ENCODE results near the gene RANBP3.

RANBP3 gene

GRCh38 chr19:5956323-5956722 lies 21.6 kb downstream of the RANBP3 start:
- Histone ChIP-seq H3K4me1 (ENCODE audit: control insufficient read depth, insufficient read depth, low read length) (peaks cover 80% of the 10 kb centered on the region), H3K27ac (ENCODE audit: low read length) (no peak overlapping the region), H3K9me3 (ENCODE audit: control insufficient read depth in 2 of 2, low read length in 2 of 2) (no peaks in the 10 kb centered on the region), H3K4me3 (ENCODE audit: low read length in 2 of 2) (no peak overlapping the region), H3K36me3 (ENCODE audit: control insufficient read depth in 2 of 2, insufficient read depth in 2 of 2, low read length in 2 of 2) (no peaks in the 10 kb centered on the region), H3K9ac (ENCODE audit: low read length in 2 of 2) (no peak overlapping the region), H3K27me3 (ENCODE audit: control insufficient read depth in 1 of 2, insufficient read depth in 2 of 2, low read length in 2 of 2) (no peaks in the 10 kb centered on the region)

GRCh38 chr19:5955636-5955935 lies 22.4 kb downstream of the RANBP3 start:
- no peak overlapping the region for H3K4me3 ChIP-seq (ENCODE audit: low read length in 2 of 2)
- H3K4me1 ChIP-seq (ENCODE audit: control insufficient read depth, insufficient read depth, low read length): peaks cover 79% of the 10 kb centered on the region
- H3K9ac ChIP-seq (ENCODE audit: low read length in 2 of 2): no peak overlapping the region
- no peaks in the 10 kb centered on the region for H3K27me3 ChIP-seq (ENCODE audit: control insufficient read depth in 1 of 2, insufficient read depth in 2 of 2, low read length in 2 of 2)
- no peak overlapping the region for H3K27ac ChIP-seq (ENCODE audit: low read length)
- H3K9me3 ChIP-seq (ENCODE audit: control insufficient read depth in 2 of 2, low read length in 2 of 2): no peaks in the 10 kb centered on the region
- no peaks in the 10 kb centered on the region for H3K36me3 ChIP-seq (ENCODE audit: control insufficient read depth in 2 of 2, insufficient read depth in 2 of 2, low read length in 2 of 2)

- peak overlapping the region; percentile 47 to 70 for H3K9ac ChIP-seq (ENCODE audit: low read length in 2 of 2)
- peaks cover 80% of the 10 kb centered on the region for H3K4me1 ChIP-seq (ENCODE audit: control insufficient read depth, insufficient read depth, low read length)
- no peaks in the 10 kb centered on the region for H3K9me3 ChIP-seq (ENCODE audit: control insufficient read depth in 2 of 2, low read length in 2 of 2)
- H3K36me3 ChIP-seq (ENCODE audit: control insufficient read depth in 2 of 2, insufficient read depth in 2 of 2, low read length in 2 of 2): no peaks in the 10 kb centered on the region
- H3K27me3 ChIP-seq (ENCODE audit: control insufficient read depth in 1 of 2, insufficient read depth in 2 of 2, low read length in 2 of 2): no peaks in the 10 kb centered on the region
- peak overlapping the region; percentile 89 for H3K27ac ChIP-seq (ENCODE audit: low read length)
- peak overlapping the region; percentile 36 to 55 for H3K4me3 ChIP-seq (ENCODE audit: low read length in 2 of 2)
Observed at GRCh38 chr19:5954293-5954692, 23.6 kb downstream of the RANBP3 start.

- Histone ChIP-seq H3K4me3 (ENCODE audit: low read length in 2 of 2) (peak overlapping the region; percentile 36 to 55), H3K27me3 (ENCODE audit: control insufficient read depth in 1 of 2, insufficient read depth in 2 of 2, low read length in 2 of 2) (no peaks in the 10 kb centered on the region), H3K27ac (ENCODE audit: low read length) (peak overlapping the region; percentile 89), H3K9me3 (ENCODE audit: control insufficient read depth in 2 of 2, low read length in 2 of 2) (no peaks in the 10 kb centered on the region), H3K36me3 (ENCODE audit: control insufficient read depth in 2 of 2, insufficient read depth in 2 of 2, low read length in 2 of 2) (no peaks in the 10 kb centered on the region), H3K9ac (ENCODE audit: low read length in 2 of 2) (peak overlapping the region; percentile 47 to 70), H3K4me1 (ENCODE audit: control insufficient read depth, insufficient read depth, low read length) (peaks cover 86% of the 10 kb centered on the region)
Observed at GRCh38 chr19:5953680-5954213, 24.2 kb downstream of the RANBP3 start.

- peak overlapping the region; percentile 89 for H3K27ac ChIP-seq (ENCODE audit: low read length)
- H3K27me3 ChIP-seq (ENCODE audit: control insufficient read depth in 1 of 2, insufficient read depth in 2 of 2, low read length in 2 of 2): no peaks in the 10 kb centered on the region
- H3K4me1 ChIP-seq (ENCODE audit: control insufficient read depth, insufficient read depth, low read length): peaks cover 89% of the 10 kb centered on the region
- H3K4me3 ChIP-seq (ENCODE audit: low read length in 2 of 2): peak overlapping the region in 1 of 2 donors; percentile 55
- H3K9ac ChIP-seq (ENCODE audit: low read length in 2 of 2): peak overlapping the region in 1 of 2 donors; percentile 70
- no peaks in the 10 kb centered on the region for H3K36me3 ChIP-seq (ENCODE audit: control insufficient read depth in 2 of 2, insufficient read depth in 2 of 2, low read length in 2 of 2)
- H3K9me3 ChIP-seq (ENCODE audit: control insufficient read depth in 2 of 2, low read length in 2 of 2): no peaks in the 10 kb centered on the region
Observed at GRCh38 chr19:5953030-5953589, 24.8 kb downstream of the RANBP3 start.

- peak overlapping the region; percentile 89 for H3K27ac ChIP-seq (ENCODE audit: low read length)
Observed at GRCh38 chr19:5952193-5953029, 25.5 kb downstream of the RANBP3 start.

GRCh38 chr19:5951338-5951861 lies 26.5 kb downstream of the RANBP3 start:
- H3K4me1 ChIP-seq (ENCODE audit: control insufficient read depth, insufficient read depth, low read length): peaks cover 96% of the 10 kb centered on the region
- peak overlapping the region in 1 of 2 donors; percentile 60 for H3K9ac ChIP-seq (ENCODE audit: low read length in 2 of 2)
- H3K27ac ChIP-seq (ENCODE audit: low read length): peak overlapping the region; percentile 89

More at GRCh38 chr19:5952193-5953029, 25.5 kb downstream of the RANBP3 start:
- H3K36me3 ChIP-seq (ENCODE audit: control insufficient read depth in 2 of 2, insufficient read depth in 2 of 2, low read length in 2 of 2): no peaks in the 10 kb centered on the region
- peak overlapping the region; percentile 40 to 49 for H3K4me3 ChIP-seq (ENCODE audit: low read length in 2 of 2)
- no peaks in the 10 kb centered on the region for H3K9me3 ChIP-seq (ENCODE audit: control insufficient read depth in 2 of 2, low read length in 2 of 2)
- H3K27me3 ChIP-seq (ENCODE audit: control insufficient read depth in 1 of 2, insufficient read depth in 2 of 2, low read length in 2 of 2): no peaks in the 10 kb centered on the region
- H3K4me1 ChIP-seq (ENCODE audit: control insufficient read depth, insufficient read depth, low read length): peaks cover 95% of the 10 kb centered on the region
- H3K9ac ChIP-seq (ENCODE audit: low read length in 2 of 2): peak overlapping the region; percentile 29 to 60

GRCh38 chr19:5950741-5951140 lies 27.2 kb downstream of the RANBP3 start:
- Histone ChIP-seq H3K9me3 (ENCODE audit: control insufficient read depth in 2 of 2, low read length in 2 of 2) (no peaks in the 10 kb centered on the region), H3K27me3 (ENCODE audit: control insufficient read depth in 1 of 2, insufficient read depth in 2 of 2, low read length in 2 of 2) (no peaks in the 10 kb centered on the region), H3K4me1 (ENCODE audit: control insufficient read depth, insufficient read depth, low read length) (peaks cover 96% of the 10 kb centered on the region), H3K27ac (ENCODE audit: low read length) (peak overlapping the region; percentile 88), H3K9ac (ENCODE audit: low read length in 2 of 2) (peak overlapping the region in 1 of 2 donors; percentile 22), H3K36me3 (ENCODE audit: control insufficient read depth in 2 of 2, insufficient read depth in 2 of 2, low read length in 2 of 2) (no peaks in the 10 kb centered on the region), H3K4me3 (ENCODE audit: low read length in 2 of 2) (peak overlapping the region; percentile 14 to 49)

More at GRCh38 chr19:5951338-5951861, 26.5 kb downstream of the RANBP3 start:
- Histone ChIP-seq H3K36me3 (ENCODE audit: control insufficient read depth in 2 of 2, insufficient read depth in 2 of 2, low read length in 2 of 2) (no peaks in the 10 kb centered on the region), H3K27me3 (ENCODE audit: control insufficient read depth in 1 of 2, insufficient read depth in 2 of 2, low read length in 2 of 2) (no peaks in the 10 kb centered on the region), H3K9me3 (ENCODE audit: control insufficient read depth in 2 of 2, low read length in 2 of 2) (no peaks in the 10 kb centered on the region), H3K4me3 (ENCODE audit: low read length in 2 of 2) (peak overlapping the region; percentile 14 to 49)

GRCh38 chr19:5949792-5950305 lies 28.1 kb downstream of the RANBP3 start:
- no peaks in the 10 kb centered on the region for H3K27me3 ChIP-seq (ENCODE audit: control insufficient read depth in 1 of 2, insufficient read depth in 2 of 2, low read length in 2 of 2)
- H3K9ac ChIP-seq (ENCODE audit: low read length in 2 of 2): peak overlapping the region; percentile 29 to 36
- H3K27ac ChIP-seq (ENCODE audit: low read length): peak overlapping the region; percentile 88
- H3K36me3 ChIP-seq (ENCODE audit: control insufficient read depth in 2 of 2, insufficient read depth in 2 of 2, low read length in 2 of 2): no peaks in the 10 kb centered on the region
- H3K4me3 ChIP-seq (ENCODE audit: low read length in 2 of 2): peak overlapping the region; percentile 5 to 29
- peaks cover 88% of the 10 kb centered on the region for H3K4me1 ChIP-seq (ENCODE audit: control insufficient read depth, insufficient read depth, low read length)
- H3K9me3 ChIP-seq (ENCODE audit: control insufficient read depth in 2 of 2, low read length in 2 of 2): no peaks in the 10 kb centered on the region

GRCh38 chr19:5948752-5949564 lies 29.0 kb downstream of the RANBP3 start:
- Histone ChIP-seq H3K27me3 (ENCODE audit: control insufficient read depth in 1 of 2, insufficient read depth in 2 of 2, low read length in 2 of 2) (no peaks in the 10 kb centered on the region), H3K36me3 (ENCODE audit: control insufficient read depth in 2 of 2, insufficient read depth in 2 of 2, low read length in 2 of 2) (no peaks in the 10 kb centered on the region), H3K4me1 (ENCODE audit: control insufficient read depth, insufficient read depth, low read length) (peaks cover 88% of the 10 kb centered on the region), H3K27ac (ENCODE audit: low read length) (peak overlapping the region; percentile 88), H3K9ac (ENCODE audit: low read length in 2 of 2) (peak overlapping the region; percentile 29 to 36), H3K4me3 (ENCODE audit: low read length in 2 of 2) (peak overlapping the region in 1 of 2 donors; percentile 44), H3K9me3 (ENCODE audit: control insufficient read depth in 2 of 2, low read length in 2 of 2) (no peaks in the 10 kb centered on the region)

All from stomach smooth muscle (tissue), 2 donors.